Trophoblast cell (in vitro differentiated cells and primary cell): ENCODE data around the gene CPA1.

Experiments
- DNase-seq, 2 donors: peaks; one replicate each; pipeline ENCODE4 v3.0.0-alpha.2; 2016
- H2AFZ ChIP-seq: 2 replicates; pipeline ENCODE4 v1.6.1; 2013; ENCODE audit warnings: low read length, moderate library complexity, mild to moderate bottlenecking; ENCODE audit not compliant: insufficient read depth, poor library complexity
- H2AK5ac ChIP-seq: 2 replicates; pipeline ENCODE4 v1.6.1; 2013; ENCODE audit warnings: mild to moderate bottlenecking, low read length
- H2BK120ac ChIP-seq: 2 replicates; pipeline ENCODE4 v1.6.1; 2013; ENCODE audit warnings: low read length, mild to moderate bottlenecking, moderate library complexity; ENCODE audit not compliant: insufficient read depth, poor library complexity
- H2BK12ac ChIP-seq: 2 replicates; pipeline ENCODE4 v1.6.1; 2013; ENCODE audit warnings: mild to moderate bottlenecking, low read length, moderate library complexity
- H2BK5ac ChIP-seq: 2 replicates; pipeline ENCODE4 v1.6.1; 2013; ENCODE audit warnings: low read length, low read depth, moderate library complexity, mild to moderate bottlenecking; ENCODE audit not compliant: poor library complexity
- H3K14ac ChIP-seq: 2 replicates; pipeline ENCODE4 v1.6.1; 2013; ENCODE audit warnings: mild to moderate bottlenecking, low read length
- H3K18ac ChIP-seq: 2 replicates; pipeline ENCODE4 v1.6.1; 2013; ENCODE audit warnings: mild to moderate bottlenecking, low read length
- H3K23ac ChIP-seq: 2 replicates; pipeline ENCODE4 v1.6.1; 2013; ENCODE audit warnings: low read length
- H3K27ac ChIP-seq: 2 replicates; pipeline ENCODE4 v1.5.1; 2013; ENCODE audit warnings: low read depth, mild to moderate bottlenecking, inconsistent platforms, low read length, moderate library complexity
- H3K27me3 ChIP-seq: 2 replicates; pipeline ENCODE4 v1.6.1; 2013; ENCODE audit warnings: inconsistent platforms, mild to moderate bottlenecking, low read length, moderate library complexity; ENCODE audit not compliant: insufficient read depth
- H3K36me3 ChIP-seq, 2 experiments: 1 replicate in 1 of 2; 2 replicates in 1 of 2; pipeline ENCODE4 v1.6.1; 2013; ENCODE audit warnings: low read length in 2 of 2, mild to moderate bottlenecking in 2 of 2, moderate library complexity in 1 of 2; ENCODE audit not compliant: insufficient read depth in 2 of 2, control insufficient read depth in 1 of 2
- H3K4ac ChIP-seq: 2 replicates; pipeline ENCODE4 v1.6.1; 2013; ENCODE audit warnings: low read depth, mild to moderate bottlenecking, low read length, moderate library complexity
- H3K4me1 ChIP-seq, 2 experiments: 1 replicate in 1 of 2; 2 replicates in 1 of 2; pipeline ENCODE4 v1.6.1; 2013; ENCODE audit warnings: low read length in 2 of 2, mild to moderate bottlenecking in 2 of 2, moderate library complexity in 1 of 2; ENCODE audit not compliant: insufficient read depth in 2 of 2, control insufficient read depth in 1 of 2
- H3K4me2 ChIP-seq: 2 replicates; pipeline ENCODE4 v1.6.1; 2013; ENCODE audit warnings: inconsistent platforms, mild to moderate bottlenecking, low read length, moderate library complexity
- H3K4me3 ChIP-seq: 2 replicates; pipeline ENCODE4 v1.5.1; 2013; ENCODE audit warnings: mild to moderate bottlenecking, low read depth, low read length, inconsistent platforms
- H3K79me1 ChIP-seq: one replicate; pipeline ENCODE4 v1.6.1; 2013; ENCODE audit warnings: low read length
- H3K79me2 ChIP-seq: 2 replicates; pipeline ENCODE4 v1.6.1; 2013; ENCODE audit warnings: low read length, mild to moderate bottlenecking; ENCODE audit not compliant: control insufficient read depth, insufficient read depth, poor library complexity
- H3K9ac ChIP-seq: 2 replicates; pipeline ENCODE4 v1.6.1; 2013; ENCODE audit warnings: mild to moderate bottlenecking, low read length
- H3K9me3 ChIP-seq: 2 replicates; pipeline ENCODE4 v1.6.1; 2013; ENCODE audit warnings: low read depth, mild to moderate bottlenecking, control low read depth, inconsistent platforms, low read length; ENCODE audit not compliant: insufficient read depth
- H4K12ac ChIP-seq: 2 replicates; pipeline ENCODE4 v1.6.1; 2013; ENCODE audit warnings: low read depth, mild to moderate bottlenecking, low read length, moderate library complexity
- H4K8ac ChIP-seq: 2 replicates; pipeline ENCODE4 v1.6.1; 2013; ENCODE audit warnings: low read depth, mild to moderate bottlenecking, low read length, moderate library complexity
- H4K91ac ChIP-seq: one replicate; pipeline ENCODE4 v1.6.1; 2013; ENCODE audit warnings: low read depth, mild to moderate bottlenecking, low read length, moderate library complexity
- WGBS: extraction: QIAGEN DNeasy Blood & Tissue Kit; methylation state at CpG from one replicate; pipeline ENCODE4 v1.1.7; 2013; ENCODE audit warnings: missing lambda C conversion rate; ENCODE audit not compliant: insufficient read length, insufficient coverage; ENCODE audit errors: extremely low coverage; 5-methylcytosine and 5-hydroxymethylcytosine counted together

CPA1 gene

DNA sequence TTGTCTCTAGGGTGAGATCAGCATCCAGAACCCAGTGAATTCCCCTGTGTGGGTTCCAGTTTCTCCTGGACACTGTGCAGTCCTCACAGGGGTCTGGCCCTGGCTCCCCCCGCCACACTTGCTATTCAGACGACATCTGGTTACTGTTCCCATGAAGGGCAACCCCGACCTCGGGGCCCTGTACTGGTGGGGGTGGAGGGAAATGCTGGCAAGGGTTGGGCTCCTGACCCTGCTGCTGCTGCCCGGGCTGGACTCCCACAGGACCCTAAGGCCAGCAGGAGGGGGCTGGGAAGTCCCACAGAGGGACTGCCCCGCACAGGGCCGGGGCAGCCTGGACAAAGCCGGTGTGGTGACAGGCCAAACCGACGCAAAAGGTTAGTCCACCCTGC is 768 bp upstream of the CPA1 start:
- peaks cover 16% of the 10 kb centered on the region for H3K9me3 ChIP-seq
- no peak overlapping the region for H3K9ac ChIP-seq
- peaks cover 10 to 19% of the 10 kb centered on the region in 2 experiments for H3K4me1 ChIP-seq
- H2AFZ ChIP-seq: no peak overlapping the region
- no peak overlapping the region for H4K12ac ChIP-seq
- peak overlapping the region; percentile 68 for H3K14ac ChIP-seq
- H4K8ac ChIP-seq: peak overlapping the region; percentile 23
- H2BK12ac ChIP-seq: peak overlapping the region; percentile 85
- H3K4ac ChIP-seq: no peak overlapping the region
- peak overlapping the region; percentile 79 for H4K91ac ChIP-seq
- no peak overlapping the region for H3K4me3 ChIP-seq
- H3K4me2 ChIP-seq: no peak overlapping the region
- WGBS: no CpG with 5 or more reads among the region's 10 CpGs
- peak overlapping the region; percentile 52 for H2AK5ac ChIP-seq
- no peaks in the 10 kb centered on the region for H3K27me3 ChIP-seq
- peak overlapping the region; percentile 18 for H2BK5ac ChIP-seq
- peaks cover under 1% of the 10 kb centered on the region for H3K79me2 ChIP-seq
- DNase-seq: no peak
- no peak overlapping the region for H3K23ac ChIP-seq
- H3K36me3 ChIP-seq: no peaks in the 10 kb centered on the region
- H2BK120ac ChIP-seq: peak overlapping the region; percentile 9
- H3K79me1 ChIP-seq: peaks cover 21% of the 10 kb centered on the region
- H3K27ac ChIP-seq: no peak overlapping the region
- peak overlapping the region; percentile 21 for H3K18ac ChIP-seq

DNA sequence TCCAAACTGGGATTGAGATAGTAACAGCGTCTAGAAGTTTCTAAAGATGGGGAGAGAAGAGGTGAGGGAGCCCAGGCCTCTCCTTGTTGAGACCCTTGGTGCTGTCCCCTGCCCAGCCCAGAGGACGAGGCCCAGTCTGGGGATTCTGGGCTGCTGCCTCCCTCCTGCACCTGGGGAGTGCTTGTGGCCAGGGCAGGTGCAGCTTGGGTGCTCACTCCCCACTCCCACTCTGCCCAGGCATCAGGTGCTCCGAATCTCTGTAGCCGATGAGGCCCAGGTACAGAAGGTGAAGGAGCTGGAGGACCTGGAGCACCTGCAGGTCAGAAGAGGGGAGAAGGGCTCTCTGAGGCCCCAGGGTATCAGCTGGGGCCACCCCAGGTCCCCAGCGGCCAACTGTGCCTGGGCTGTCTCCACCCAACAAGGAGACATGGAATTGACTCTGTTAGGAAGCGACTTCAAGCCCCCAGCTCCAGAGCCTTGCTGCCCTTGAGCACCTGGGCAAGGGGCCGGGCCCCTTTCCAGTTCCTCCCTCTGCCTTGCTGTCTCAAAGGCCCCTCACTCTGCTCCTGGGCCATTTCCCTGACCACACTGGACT is 664 bp downstream of the CPA1 start:
- Histone ChIP-seq H4K12ac (no peak overlapping the region), H3K27ac (no peak overlapping the region), H3K27me3 (no peaks in the 10 kb centered on the region), H3K4me3 (no peak overlapping the region), H2BK5ac (no peak overlapping the region), H3K14ac (peak overlapping the region; percentile 37), H3K9ac (no peak overlapping the region), H3K36me3 (no peaks in the 10 kb centered on the region), H3K18ac (peak overlapping the region; percentile 19), H3K23ac (no peak overlapping the region), H3K4me1 (peaks cover 9 to 18% of the 10 kb centered on the region in 2 experiments), H2AK5ac (peak overlapping the region; percentile 56), H3K79me1 (peaks cover 14% of the 10 kb centered on the region), H2BK12ac (peak overlapping the region; percentile 73), H2AFZ (peak overlapping the region; percentile 8), H3K4ac (no peak overlapping the region), H4K91ac (peak overlapping the region; percentile 23), H4K8ac (no peak overlapping the region), H3K4me2 (no peak overlapping the region), H3K9me3 (peaks cover 14% of the 10 kb centered on the region), H3K79me2 (no peaks in the 10 kb centered on the region), H2BK120ac (no peak overlapping the region)
- no peak for DNase-seq
- WGBS: no CpG with 5 or more reads among the region's 7 CpGs

DNA sequence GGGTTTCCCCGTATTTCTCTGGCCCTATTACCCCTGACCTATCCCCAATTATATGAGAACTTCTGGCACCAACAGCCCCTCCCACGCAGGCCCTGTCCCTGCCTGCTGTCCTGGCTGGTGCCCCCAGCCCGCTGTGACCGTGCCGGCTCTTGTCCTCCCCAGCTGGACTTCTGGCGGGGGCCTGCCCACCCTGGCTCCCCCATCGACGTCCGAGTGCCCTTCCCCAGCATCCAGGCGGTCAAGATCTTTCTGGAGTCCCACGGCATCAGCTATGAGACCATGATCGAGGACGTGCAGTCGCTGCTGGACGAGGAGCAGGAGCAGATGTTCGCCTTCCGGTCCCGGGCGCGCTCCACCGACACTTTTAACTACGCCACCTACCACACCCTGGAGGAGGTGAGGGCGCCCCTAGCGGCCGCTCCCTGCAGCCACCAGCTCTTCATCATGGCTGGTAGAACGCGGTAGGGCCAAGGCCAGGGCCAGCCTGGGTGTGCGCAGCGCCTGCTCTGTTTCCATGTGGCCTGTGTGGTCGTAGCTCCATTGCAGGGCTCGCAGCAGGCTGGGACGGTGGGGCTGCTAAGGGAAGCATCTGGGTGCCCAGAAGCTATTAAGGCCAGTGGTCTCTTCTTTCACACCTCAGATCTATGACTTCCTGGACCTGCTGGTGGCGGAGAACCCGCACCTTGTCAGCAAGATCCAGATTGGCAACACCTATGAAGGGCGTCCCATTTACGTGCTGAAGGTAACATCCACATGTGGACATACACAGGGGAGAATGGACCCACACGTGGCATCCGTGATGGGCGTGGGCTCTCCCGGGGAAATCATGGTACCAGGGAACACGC is 1.4 kb downstream of the CPA1 start:
- Histone ChIP-seq H3K4me1 (peaks cover 9 to 18% of the 10 kb centered on the region in 2 experiments), H2BK12ac (peak overlapping the region; percentile 73), H2BK120ac (no peak overlapping the region), H3K23ac (no peak overlapping the region), H2BK5ac (no peak overlapping the region), H4K8ac (no peak overlapping the region), H2AK5ac (peak overlapping the region; percentile 25), H4K12ac (no peak overlapping the region), H3K4me2 (no peak overlapping the region), H3K79me2 (no peaks in the 10 kb centered on the region), H2AFZ (no peak overlapping the region), H3K79me1 (peaks cover 14% of the 10 kb centered on the region), H3K14ac (no peak overlapping the region), H3K27me3 (no peaks in the 10 kb centered on the region), H3K9me3 (peaks cover 12% of the 10 kb centered on the region), H3K18ac (no peak overlapping the region), H3K36me3 (no peaks in the 10 kb centered on the region), H4K91ac (peak overlapping the region; percentile 3), H3K4me3 (no peak overlapping the region), H3K4ac (no peak overlapping the region), H3K9ac (no peak overlapping the region), H3K27ac (no peak overlapping the region)
- no CpG with 5 or more reads among the region's 41 CpGs for WGBS
- DNase-seq: no peak

DNA sequence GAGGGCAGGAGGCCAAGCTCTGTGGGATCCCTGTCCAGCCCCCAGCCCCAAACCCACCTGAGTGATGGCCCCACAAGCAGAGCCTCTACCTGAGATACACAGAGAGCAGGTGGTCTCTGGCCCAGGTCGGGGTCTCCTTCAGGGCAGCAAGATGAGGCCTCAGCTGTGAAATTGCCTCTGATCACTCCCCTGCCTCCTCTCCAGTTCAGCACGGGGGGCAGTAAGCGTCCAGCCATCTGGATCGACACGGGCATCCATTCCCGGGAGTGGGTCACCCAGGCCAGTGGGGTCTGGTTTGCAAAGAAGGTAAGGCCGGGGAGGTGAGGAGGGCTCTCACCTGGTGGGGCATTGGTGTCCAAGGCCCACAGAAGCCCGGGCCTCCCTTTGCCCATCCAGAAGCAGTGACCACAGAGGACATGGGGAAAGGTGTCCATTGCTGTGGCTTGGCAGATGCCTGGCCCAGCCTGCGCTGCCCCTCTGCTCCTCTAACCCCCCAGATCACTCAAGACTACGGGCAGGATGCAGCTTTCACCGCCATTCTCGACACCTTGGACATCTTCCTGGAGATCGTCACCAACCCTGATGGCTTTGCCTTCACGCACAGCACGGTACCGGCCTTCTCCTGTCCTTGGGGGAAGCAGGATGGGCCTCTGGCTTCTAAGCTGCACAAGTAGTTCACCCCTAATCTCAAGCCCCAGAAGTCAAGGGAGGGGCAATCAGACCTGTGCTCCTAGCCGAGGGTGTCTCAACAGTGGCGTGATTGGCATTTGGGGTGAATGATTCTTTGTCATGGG is 3.1 kb downstream of the CPA1 start:
- no peak overlapping the region for H2BK12ac ChIP-seq
- H3K4me3 ChIP-seq: no peak overlapping the region
- H4K8ac ChIP-seq: no peak overlapping the region
- peaks cover 16% of the 10 kb centered on the region for H3K79me1 ChIP-seq
- no peak overlapping the region for H3K4ac ChIP-seq
- DNase-seq: no peak
- no peak overlapping the region for H3K4me2 ChIP-seq
- no peak overlapping the region for H4K12ac ChIP-seq
- no peak overlapping the region for H3K9ac ChIP-seq
- no peak overlapping the region for H2BK5ac ChIP-seq
- no peak overlapping the region for H4K91ac ChIP-seq
- H3K27me3 ChIP-seq: no peaks in the 10 kb centered on the region
- no peaks in the 10 kb centered on the region for H3K79me2 ChIP-seq
- no peak overlapping the region for H3K18ac ChIP-seq
- H3K23ac ChIP-seq: no peak overlapping the region
- H3K27ac ChIP-seq: no peak overlapping the region
- H2BK120ac ChIP-seq: no peak overlapping the region
- no peaks in the 10 kb centered on the region for H3K36me3 ChIP-seq
- peaks cover 9 to 18% of the 10 kb centered on the region in 2 experiments for H3K4me1 ChIP-seq
- H3K14ac ChIP-seq: no peak overlapping the region
- no peak overlapping the region for H2AK5ac ChIP-seq
- WGBS: no CpG with 5 or more reads among the region's 18 CpGs
- peaks cover 5% of the 10 kb centered on the region for H3K9me3 ChIP-seq
- no peak overlapping the region for H2AFZ ChIP-seq
